ENCODE data around the gene GLI1.
A peak's percentile ranks its signal among the peaks of the same experiment; 100 is the strongest.
"Not testable (repeated sequence)": the region's sequence is repeated elsewhere in the genome, so short reads cannot be mapped to it uniquely, and the experiment has no call there.

GLI1 gene

DNA sequence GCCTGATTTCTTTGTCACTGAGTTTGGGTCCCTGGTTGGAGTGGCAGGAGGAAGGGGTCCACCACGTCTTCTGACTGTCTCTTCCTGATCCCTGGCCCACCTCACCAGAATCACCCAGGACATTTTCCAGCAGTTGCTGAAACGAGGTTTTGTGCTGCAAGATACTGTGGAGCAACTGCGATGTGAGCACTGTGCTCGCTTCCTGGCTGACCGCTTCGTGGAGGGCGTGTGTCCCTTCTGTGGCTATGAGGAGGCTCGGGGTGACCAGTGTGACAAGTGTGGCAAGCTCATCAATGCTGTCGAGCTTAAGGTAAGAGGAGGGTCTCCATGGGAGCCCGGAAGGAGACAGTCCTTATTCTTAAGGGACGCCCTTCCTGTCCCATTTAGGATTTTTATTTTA is 40.6 kb downstream of the GLI1 start:
- no peak for DNase-seq

GRCh38 chr12:57502311-57502969 is 42.9 kb downstream of the GLI1 start:
- DNase-seq, result not testable (repeated sequence)

GRCh38 chr12:57506541-57506940 is 47.0 kb downstream of the GLI1 start:
- not testable (repeated sequence) for DNase-seq

DNA sequence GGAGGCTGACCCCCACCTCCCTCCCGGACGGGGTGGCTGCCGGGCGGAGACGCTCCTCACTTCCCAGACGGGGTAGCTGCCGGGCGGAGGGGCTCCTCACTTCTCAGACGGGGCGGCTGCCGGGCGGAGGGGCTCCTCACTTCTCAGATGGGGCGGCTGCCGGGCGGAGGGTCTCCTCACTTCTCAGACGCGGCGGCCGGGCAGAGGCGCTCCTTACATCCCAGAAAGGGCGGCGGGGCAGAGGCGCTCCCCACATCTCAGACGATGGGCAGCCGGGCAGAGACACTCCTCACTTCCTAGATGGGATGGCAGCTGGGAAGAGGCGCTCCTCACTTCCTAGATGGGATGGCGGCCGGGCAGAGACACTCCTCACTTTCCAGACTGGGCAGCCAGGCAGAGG is 48.2 kb downstream of the GLI1 start:
- not testable (repeated sequence) for DNase-seq

- DNase-seq, result no peak
Measured at GRCh38 chr12:57511161-57511560, 51.6 kb downstream of the GLI1 start.

DNA sequence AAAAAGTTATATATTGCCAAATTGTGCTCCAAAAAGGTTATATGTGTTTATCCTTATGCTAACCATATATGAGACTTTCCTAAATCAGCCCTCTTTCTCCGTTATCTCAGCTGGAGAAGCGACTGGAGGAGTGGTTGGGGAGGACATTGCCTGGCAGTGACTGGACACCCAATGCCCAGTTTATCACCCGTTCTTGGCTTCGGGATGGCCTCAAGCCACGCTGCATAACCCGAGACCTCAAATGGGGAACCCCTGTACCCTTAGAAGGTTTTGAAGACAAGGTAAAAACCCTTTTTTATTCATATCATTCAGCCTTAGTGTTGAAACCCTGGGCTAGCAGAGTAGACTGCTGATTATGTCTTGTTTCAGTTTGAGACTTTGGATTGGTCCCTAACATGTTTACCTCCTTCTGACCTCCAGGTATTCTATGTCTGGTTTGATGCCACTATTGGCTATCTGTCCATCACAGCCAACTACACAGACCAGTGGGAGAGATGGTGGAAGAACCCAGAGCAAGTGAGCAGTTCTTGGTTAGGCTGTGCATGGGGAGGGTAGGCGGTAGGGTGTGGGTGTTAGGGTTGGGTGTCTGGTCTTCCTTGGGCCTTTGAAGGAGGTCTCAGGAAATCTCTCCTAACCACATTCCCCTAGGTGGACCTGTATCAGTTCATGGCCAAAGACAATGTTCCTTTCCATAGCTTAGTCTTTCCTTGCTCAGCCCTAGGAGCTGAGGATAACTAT is 52.2 kb downstream of the GLI1 start:
- DNase-seq, result no peak

- no peak for DNase-seq
Measured at GRCh38 chr12:57512665-57513064, 53.1 kb downstream of the GLI1 start.

- DNase-seq, result no peak
Measured at GRCh38 chr12:57513266-57513665, 53.7 kb downstream of the GLI1 start.

GRCh38 chr12:57513677-57514076 is 54.1 kb downstream of the GLI1 start:
- DNase-seq, result not testable (repeated sequence)

- not testable (repeated sequence) for DNase-seq
Measured at GRCh38 chr12:57514246-57514645, 54.7 kb downstream of the GLI1 start.

- no peak for DNase-seq
Measured at GRCh38 chr12:57514720-57515407, 55.3 kb downstream of the GLI1 start.

DNA sequence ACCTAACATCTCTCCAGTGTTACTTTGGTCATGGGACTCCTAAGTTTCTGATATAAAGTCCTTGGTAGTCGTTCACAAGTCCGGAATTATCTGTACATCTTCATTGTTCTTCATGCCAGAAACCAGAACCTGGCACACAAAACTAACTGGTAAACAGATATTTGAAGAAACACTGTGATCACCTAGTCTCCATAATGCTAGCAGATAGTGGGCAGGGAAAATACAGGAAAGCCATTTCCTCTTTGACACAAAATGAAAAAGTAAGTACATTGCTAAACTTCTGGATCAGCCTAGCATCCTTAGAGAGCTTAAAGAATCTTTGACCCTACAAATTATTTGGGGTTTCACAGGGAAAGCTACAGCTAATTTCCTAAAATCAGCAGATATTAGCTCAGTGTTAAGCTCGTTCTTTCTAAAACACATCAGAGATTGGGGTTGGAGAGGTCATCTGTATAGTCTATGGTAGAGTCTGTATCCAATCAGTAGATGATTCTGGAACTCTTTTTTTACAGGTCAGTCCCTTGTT is 55.9 kb downstream of the GLI1 start:
- no peak for DNase-seq

DNA sequence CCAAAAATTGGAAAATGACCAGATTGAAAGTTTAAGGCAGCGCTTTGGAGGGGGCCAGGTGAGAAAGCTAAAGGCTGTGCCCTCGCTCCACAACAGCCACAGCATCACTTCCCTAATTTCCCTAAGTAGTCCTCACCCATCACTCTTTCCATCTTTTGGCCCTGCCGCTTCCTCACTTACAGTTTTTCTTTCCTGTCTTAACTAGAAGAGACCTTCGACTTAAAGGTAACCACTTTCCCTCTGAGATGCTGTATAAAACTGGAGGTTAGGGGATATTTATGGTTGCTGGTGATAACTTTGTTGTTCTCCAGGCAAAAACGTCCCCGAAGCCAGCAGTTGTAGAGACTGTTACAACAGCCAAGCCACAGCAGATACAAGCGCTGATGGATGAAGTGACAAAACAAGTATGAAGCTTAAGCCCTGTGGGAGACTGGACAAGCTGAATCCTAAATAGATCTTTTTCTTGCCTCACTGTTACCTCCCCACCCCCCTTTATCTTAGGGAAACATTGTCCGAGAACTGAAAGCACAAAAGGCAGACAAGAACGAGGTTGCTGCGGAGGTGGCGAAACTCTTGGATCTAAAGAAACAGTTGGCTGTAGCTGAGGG is 56.5 kb downstream of the GLI1 start:
- no peak for DNase-seq

- no peak for DNase-seq
Measured at GRCh38 chr12:57516617-57517153, 57.1 kb downstream of the GLI1 start.

DNA sequence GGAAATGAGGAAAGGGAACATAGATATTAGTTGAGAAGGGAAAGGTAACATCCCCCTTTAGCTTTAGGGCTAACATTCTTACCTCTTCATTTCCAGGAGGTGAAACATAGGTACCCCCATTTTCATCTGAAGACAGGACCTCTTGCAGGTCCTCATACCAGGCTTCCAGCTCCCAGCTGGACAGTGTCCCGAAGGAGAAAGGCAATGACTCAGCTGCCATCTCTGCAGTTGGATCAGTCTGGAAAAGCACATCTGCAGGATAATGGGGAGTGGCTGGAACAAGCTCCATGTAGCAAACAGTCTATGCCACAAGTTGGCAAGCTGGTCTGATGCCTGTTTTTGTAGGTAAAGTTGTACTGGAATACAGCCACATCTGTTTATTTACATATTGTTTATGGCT is 57.6 kb downstream of the GLI1 start:
- DNase-seq, result no peak

DNA sequence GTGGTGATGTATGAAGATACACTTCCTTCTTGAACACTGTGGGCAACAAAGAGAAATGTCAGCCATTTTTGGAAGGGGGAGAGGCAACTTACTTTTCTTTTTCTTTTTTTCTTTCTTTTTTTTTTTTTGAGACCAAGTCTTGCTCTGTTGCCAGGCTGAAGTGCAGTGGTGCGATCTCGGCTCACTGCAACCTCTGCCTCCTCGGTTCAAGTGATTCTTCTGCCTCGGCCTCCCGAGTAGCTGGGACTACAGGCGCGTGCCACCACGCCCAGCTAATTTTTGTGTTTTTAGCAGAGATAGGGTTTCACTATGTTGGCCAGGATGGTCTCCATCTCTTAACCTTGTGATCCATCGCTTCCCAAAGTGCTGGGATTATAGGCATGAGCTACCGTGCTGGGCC is 58.1 kb downstream of the GLI1 start:
- not testable (repeated sequence) for DNase-seq

DNA sequence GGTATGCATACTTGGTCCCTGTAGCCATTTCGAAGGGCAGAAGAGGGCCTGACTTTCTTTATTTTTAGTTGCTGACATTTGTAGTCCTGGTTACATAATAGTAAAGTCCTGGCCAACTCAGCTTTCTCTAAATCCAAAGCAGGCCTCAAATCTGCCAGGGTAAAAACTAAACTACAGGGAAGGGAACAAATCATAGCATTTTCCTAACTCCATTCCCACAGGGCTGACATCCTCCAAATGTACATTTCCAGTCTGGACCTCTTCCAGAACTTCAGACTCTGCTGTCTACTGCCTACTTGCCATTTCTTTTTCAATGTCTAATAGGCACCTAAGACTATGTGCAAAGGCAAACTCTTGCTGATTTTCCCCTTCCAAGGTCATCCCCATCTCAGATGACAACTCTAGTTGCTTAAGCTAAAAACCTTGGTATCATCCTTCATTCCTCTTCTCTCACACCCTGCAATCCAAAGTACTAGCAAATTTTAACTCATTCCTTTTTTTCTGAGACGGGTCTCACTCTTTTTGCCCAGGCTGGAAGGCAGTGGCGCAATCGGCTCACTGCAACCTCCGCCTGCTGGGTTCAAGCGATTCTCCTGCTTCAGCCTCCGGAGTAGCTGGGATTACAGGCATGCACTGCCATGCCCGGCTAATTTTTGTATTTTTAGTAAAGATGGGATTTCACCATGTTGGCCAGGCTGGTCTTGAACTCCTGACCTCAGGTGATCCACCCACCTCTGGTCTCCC is 58.8 kb downstream of the GLI1 start:
- no peak for DNase-seq

DNA sequence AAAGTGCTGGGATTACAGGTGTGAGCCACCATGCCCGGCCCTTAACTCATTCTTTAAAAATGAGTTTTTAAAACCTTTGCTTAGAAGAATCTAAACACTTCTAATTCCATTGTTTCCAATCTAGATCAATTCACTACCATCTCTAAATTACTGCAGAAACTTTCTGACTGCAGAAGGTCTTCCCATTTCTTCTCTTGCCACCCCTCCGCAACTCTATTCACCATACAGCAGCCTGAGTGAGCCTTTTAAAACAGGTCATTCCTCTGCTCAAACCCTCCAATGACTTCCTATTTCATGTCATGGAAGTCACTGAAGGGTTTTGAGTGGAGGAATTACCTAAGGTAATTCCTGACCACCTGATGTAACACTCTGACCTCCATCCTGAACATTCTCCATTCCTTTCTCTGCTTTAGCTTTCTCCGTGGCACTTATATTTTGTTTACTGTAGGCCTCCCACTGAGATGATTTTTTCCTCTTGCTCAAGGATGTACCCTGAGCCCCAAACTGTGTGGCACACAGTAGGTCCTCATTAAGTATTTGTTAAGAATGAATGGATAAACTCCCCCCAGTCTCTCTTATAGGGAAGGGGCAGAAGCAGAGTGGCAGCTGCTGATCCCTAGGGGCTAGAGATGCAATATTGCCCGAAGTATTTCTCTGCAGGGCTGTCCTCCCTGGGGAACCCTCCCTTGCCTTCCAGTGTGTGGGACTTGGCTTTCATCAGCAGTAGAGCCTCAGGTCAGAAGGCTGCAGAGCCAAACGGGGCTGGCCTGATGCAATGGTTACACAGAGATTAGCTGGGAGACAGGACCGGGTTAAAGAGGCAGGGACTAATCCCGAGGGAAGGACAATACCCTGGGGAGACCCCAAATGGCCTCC is 59.6 kb downstream of the GLI1 start:
- DNase-seq, result no peak

DNA sequence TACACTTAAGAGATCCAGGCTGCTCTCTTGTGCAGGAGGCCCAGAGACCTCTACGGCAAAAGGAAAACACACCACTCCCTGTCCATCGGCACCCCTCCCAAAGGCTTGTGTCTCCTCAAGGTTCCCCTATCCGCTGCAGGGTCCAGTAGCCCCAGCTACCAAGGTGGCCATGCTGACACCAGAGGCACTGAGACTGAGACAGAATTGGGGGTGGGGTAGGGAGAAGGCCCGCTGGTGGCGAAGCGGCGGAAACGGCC is 60.1 kb downstream of the GLI1 start:
- peak; percentile 57 to 60 for DNase-seq

DNA sequence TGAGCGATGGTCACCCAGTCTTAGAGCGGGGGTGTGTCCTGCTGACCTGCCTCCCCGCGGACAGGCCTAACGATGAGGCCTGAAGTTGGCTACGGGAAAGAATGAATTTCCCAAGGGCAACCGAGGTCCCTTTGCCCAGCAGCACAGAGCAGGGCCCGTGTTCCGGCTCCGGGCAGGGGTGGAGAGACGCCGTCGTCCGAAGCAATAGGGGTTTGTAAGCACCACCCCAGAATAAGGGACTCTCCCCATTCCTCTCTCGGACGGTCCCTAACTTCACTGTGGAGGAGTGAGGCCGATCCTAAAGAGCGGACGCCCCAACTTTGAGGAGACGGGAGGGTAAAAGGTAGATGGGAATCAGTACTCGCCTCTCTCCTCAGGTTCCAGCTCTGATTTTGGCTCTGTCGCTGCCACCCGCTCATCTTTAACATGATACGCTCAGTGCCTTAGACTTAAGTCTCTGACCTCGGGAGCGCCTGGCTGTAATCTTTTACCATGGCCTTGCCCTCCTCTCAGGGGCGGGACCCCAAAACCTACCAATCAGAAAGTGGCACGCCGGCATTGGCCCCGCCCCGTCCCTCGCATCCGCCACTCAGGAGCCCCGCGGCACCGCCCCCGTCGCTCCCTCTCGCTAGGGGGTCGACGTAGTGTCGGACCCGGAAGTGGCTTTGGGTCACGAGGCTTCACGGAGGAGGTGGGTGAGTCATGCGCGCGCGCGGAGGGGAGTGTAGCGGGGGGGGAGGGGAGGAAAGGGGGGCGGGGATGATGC is 60.7 kb downstream of the GLI1 start, which contains the start of gene DDIT3:
Gene DDIT3, minus strand, starts transcription at position 462 of the 766 bp plus-strand sequence. CDS start 3,108 bp downstream, outside the sequence.
- DNase-seq, result peak; percentile 99 to 100
